Measurements from ENCODE around the gene IFITM5.

Gene IFITM5

DNA sequence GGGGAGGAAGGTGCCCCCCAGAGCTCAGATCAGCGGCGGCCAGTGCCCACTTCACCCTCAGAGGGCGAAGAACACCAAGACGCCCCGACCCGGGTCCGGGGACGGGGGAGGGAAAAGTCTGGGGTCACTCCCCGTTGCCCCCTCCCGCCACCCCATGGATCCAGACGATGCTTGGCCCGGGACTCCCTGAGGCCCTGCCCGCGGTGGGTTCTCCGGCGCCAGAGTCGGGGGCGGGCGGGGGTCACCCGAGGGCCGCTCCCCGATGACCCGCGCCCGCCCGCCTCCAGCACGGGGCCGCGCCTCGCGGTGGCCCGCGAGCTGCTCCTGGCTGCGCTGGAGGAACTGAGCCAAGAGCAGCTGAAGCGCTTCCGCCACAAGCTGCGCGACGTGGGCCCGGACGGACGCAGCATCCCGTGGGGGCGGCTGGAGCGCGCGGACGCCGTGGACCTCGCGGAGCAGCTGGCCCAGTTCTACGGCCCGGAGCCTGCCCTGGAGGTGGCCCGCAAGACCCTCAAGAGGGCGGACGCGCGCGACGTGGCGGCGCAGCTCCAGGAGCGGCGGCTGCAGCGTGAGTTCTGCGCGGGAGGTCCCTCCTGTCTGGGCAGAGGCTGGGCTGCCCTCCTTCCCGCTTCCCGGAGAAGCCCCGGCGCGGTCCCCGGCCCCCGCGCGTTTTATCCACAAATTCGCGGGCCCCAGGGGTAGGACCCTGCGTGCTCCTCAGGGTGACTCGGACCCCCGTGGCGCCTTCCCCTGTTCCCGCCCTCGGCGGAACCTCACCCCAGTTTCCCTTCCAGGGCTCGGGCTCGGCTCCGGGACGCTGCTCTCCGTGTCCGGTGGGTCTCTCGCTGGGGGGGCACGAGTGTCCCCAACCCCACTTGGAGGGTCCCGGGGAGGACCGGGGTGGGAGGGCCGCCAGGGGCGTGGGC is 20.0 kb downstream of the IFITM5 start:
- TF ChIP-seq, protein P1, sequence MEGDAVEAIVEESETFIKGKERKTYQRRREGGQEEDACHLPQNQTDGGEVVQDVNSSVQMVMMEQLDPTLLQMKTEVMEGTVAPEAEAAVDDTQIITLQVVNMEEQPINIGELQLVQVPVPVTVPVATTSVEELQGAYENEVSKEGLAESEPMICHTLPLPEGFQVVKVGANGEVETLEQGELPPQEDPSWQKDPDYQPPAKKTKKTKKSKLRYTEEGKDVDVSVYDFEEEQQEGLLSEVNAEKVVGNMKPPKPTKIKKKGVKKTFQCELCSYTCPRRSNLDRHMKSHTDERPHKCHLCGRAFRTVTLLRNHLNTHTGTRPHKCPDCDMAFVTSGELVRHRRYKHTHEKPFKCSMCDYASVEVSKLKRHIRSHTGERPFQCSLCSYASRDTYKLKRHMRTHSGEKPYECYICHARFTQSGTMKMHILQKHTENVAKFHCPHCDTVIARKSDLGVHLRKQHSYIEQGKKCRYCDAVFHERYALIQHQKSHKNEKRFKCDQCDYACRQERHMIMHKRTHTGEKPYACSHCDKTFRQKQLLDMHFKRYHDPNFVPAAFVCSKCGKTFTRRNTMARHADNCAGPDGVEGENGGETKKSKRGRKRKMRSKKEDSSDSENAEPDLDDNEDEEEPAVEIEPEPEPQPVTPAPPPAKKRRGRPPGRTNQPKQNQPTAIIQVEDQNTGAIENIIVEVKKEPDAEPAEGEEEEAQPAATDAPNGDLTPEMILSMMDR (conservative IDR thresholded peaks at IDR 0.05; ENCODE audit: low read depth, low read length) = no peak
- no peak overlapping the region for H3K4me3 ChIP-seq (ENCODE audit: low read depth, low read length)
- DNase-seq (ENCODE audit: low read depth) = no peak

DNA sequence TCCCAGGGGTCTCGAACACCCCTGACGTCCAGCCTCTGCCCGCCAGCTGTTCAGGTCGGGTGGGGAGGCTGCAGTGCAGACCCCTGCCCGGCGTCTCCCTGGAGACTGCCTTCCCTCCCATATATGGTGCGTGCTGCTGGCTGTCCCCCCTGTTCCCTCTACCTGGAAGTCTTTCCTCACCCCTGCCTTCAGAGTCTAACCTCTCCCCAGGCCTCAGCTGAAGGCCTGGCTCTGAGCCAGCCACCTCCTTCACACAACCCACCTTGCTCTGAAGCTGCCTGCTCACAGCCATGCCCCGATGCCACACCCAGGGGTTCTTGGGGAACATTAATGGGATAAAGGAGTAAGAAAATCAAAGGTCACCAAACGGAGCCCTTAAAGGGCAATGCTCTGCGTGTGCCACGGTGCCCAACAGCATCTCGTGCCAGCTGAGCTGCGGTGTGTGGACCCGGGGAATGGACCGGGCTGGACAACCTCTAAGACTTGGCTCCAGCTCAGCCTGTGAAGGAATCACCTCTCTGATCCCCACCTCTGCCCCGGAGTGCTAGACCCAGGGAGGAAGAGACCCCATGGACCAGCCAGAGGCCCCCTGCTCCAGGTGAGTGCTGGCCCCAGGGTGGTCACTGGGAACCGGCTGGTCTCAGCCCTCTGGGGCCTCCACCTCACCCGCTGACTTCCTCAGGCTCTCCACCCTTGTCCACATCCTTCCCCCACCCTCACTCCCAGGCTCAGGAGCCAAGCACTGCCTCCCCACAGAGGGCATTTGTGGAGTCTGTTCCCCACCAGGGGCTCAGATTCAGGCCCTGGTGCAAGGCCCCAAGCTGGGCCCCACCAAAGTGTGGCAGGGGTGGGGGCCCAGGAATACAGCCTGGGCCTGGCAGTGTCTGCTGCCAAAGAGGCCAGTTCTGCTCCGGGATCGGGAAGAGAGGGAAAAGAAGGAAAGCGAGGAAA is 21.1 kb downstream of the IFITM5 start, which contains the start of gene NLRP6:
Gene NLRP6, plus strand, starts transcription at position 407 of the 951 bp plus-strand sequence. Its CDS starts 163 bp downstream, at position 570.
- DNase-seq (ENCODE audit: low read depth) = no peak
- no peak within 1 kb of the TSS for H3K4me3 ChIP-seq (ENCODE audit: low read depth, low read length)
- TF ChIP-seq, protein P1 (conservative IDR thresholded peaks at IDR 0.05; ENCODE audit: low read depth, low read length) = no peak

DNA sequence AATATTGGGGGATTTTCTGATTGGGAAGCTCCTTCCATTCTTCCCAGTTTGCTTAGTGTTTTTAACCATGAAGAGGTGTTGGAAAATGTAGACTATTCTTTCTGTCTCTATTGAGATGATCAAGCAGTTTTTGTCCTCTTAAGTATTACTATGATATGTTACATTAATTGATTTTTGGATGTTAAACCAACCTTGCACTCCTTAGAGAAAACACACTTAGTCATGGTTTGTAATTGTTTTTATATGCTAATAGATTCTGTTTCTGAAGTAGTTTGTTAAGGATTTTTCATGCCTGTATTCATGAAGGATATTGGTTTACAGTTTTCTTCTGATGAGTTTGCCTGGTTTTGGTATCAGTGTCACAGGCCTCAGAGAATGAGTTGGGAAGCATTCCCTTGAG is 23.1 kb downstream of the IFITM5 start:
- H3K4me3 ChIP-seq (ENCODE audit: low read depth, low read length) = no peak overlapping the region
- TF ChIP-seq, protein P1 (conservative IDR thresholded peaks at IDR 0.05; ENCODE audit: low read depth, low read length) = no peak

DNA sequence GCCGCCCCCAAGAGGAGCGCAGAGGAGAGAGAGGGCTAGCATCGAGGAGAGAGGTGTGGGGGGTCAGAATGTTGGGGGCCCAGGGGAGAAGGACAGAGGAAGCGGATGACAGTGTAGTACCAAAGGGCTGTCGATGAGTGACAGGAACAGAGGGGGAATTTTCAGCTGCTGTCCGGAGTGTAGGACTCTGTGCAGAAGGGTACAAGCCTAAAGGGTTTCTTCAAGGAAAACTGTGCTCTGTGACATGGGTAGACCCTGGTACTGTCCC is 26.5 kb downstream of the IFITM5 start:
- H3K4me3 ChIP-seq (ENCODE audit: low read depth, low read length) = no peak overlapping the region
- TF ChIP-seq, protein P1 (conservative IDR thresholded peaks at IDR 0.05; ENCODE audit: low read depth, low read length) = no peak
- no peak for DNase-seq (ENCODE audit: low read depth)

More for the DNA sequence above, 23.1 kb downstream of the IFITM5 start:
- no peak for DNase-seq (ENCODE audit: low read depth)

DNA sequence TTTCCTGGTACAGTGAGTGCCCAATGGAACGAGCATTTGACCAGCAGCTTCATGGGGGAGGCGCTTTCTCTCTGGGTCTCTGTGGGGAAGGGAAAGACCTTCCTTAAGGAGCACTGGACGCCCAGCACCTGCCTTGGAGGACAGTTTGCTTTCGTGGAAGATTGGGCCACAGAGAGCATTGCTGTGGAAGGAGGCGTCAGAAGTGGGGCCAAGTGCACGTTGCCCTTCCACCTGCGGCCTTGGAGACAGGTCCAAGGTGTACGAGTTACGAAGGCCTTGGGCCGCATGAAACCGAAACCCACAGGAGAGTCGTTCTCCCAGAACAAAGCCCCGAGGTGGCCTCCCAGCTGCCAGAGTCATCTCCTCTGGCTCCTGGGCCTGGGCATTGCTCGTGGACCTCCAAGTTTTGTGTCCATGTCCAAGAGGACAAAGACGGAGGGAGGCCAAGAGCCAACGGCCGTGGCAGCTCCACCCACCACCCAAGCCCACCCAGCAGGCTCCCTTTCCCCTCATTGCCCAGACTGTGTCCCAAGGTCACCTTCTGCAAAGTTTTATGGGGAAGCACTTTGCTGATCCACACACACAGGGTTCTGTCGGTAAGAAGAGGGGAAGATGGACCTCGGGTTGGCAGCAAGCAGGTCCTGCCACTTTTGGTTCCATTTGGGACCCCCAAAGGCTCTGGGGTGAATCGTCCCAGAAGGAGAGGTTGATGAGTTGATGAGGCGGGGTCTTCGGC is 27.0 kb downstream of the IFITM5 start:
- no peak overlapping the region for H3K4me3 ChIP-seq (ENCODE audit: low read depth, low read length)
- no peak for DNase-seq (ENCODE audit: low read depth)
- TF ChIP-seq, protein P1 (conservative IDR thresholded peaks at IDR 0.05; ENCODE audit: low read depth, low read length) = no peak

DNA sequence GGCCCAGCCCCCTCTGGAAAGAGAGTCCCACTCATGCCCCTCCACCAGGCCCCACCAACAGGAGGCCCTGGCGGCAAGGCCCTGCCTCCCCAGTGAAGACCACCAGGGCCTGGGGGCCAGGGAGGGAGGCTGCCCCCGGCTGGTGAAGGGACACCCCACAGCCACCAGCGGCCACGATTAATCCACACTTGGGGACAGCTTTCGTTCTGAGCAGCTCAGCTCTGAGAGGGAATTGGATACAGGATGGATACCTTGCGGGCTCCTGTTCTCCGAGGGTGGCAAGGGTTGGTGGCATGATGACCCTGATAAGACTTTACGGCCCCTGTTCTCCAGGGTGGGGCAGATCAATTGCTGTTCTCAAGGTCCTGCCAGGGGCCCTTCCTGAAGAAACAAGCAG is 28.0 kb downstream of the IFITM5 start:
- TF ChIP-seq, protein P1 (conservative IDR thresholded peaks at IDR 0.05; ENCODE audit: low read depth, low read length) = no peak
- no peak for DNase-seq (ENCODE audit: low read depth)

More for the DNA sequence above, 28.0 kb downstream of the IFITM5 start:
- no peak overlapping the region for H3K4me3 ChIP-seq (ENCODE audit: low read depth, low read length)
